T-helper 2 cell treated with Interferon-gamma antibody and Interleukin-4, amounts not matched to agents 5 μg/mL and 100 μg/mL, for 36 hours (primary cell): ENCODE results near the gene CEP76.
"Not testable (repeated sequence)": the region's sequence is repeated elsewhere in the genome, so short reads cannot be mapped to it uniquely, and the experiment has no call there.

Experiments
- DNase-seq: peaks from one replicate; pipeline ENCODE4 v3.0.0; 2021; ENCODE audit warnings: low spot score
- H3K27ac Mint-ChIP-seq: one replicate; pipeline ENCODE4 v1.8.0; 2021; ENCODE audit warnings: mild to moderate bottlenecking, mixed read lengths
- H3K27me3 Mint-ChIP-seq: one replicate; pipeline ENCODE4 v1.8.0; 2021; ENCODE audit warnings: low read depth, mixed read lengths
- H3K36me3 Mint-ChIP-seq: one replicate; pipeline ENCODE4 v1.8.0; 2021; ENCODE audit warnings: low read depth, mixed read lengths
- H3K4me1 Mint-ChIP-seq: one replicate; pipeline ENCODE4 v1.8.0; 2021; ENCODE audit warnings: low read depth, mixed read lengths
- H3K4me3 Mint-ChIP-seq: one replicate; pipeline ENCODE4 v1.8.0; 2022; ENCODE audit warnings: mild to moderate bottlenecking, moderate library complexity, mixed read lengths
- H3K9me3 Mint-ChIP-seq: one replicate; pipeline ENCODE4 v1.8.0; 2021; ENCODE audit warnings: mixed read lengths

Gene CEP76

GRCh38 chr18:12643756-12644155, 58.8 kb downstream of the CEP76 start:
- H3K27ac Mint-ChIP-seq, H3K27me3 Mint-ChIP-seq, H3K4me3 Mint-ChIP-seq, DNase-seq, H3K36me3 Mint-ChIP-seq, H3K4me1 Mint-ChIP-seq, H3K9me3 Mint-ChIP-seq: not testable (repeated sequence)

GRCh38 chr18:12640881-12641200, 61.7 kb downstream of the CEP76 start:
- H3K4me3 Mint-ChIP-seq, result no peak overlapping the region
- H3K9me3 Mint-ChIP-seq, result no peaks in the 10 kb centered on the region
- no peaks in the 10 kb centered on the region for H3K27me3 Mint-ChIP-seq
- no peak for DNase-seq
- H3K36me3 Mint-ChIP-seq, result no peaks in the 10 kb centered on the region
- peaks cover 8% of the 10 kb centered on the region for H3K4me1 Mint-ChIP-seq
- H3K27ac Mint-ChIP-seq, result no peak overlapping the region

GRCh38 chr18:12639990-12640880, 62.3 kb downstream of the CEP76 start:
- H3K4me1 Mint-ChIP-seq, result peaks cover 8% of the 10 kb centered on the region
- H3K27ac Mint-ChIP-seq, result no peak overlapping the region
- no peaks in the 10 kb centered on the region for H3K27me3 Mint-ChIP-seq
- H3K4me3 Mint-ChIP-seq, result no peak overlapping the region
- no peaks in the 10 kb centered on the region for H3K36me3 Mint-ChIP-seq
- DNase-seq, result no peak
- no peaks in the 10 kb centered on the region for H3K9me3 Mint-ChIP-seq

- Mint-ChIP-seq H3K27me3 (no peaks in the 10 kb centered on the region), H3K27ac (no peak overlapping the region), H3K4me1 (peaks cover 8% of the 10 kb centered on the region), H3K9me3 (no peaks in the 10 kb centered on the region), H3K36me3 (no peaks in the 10 kb centered on the region), H3K4me3 (no peak overlapping the region)
- DNase-seq, result no peak
Observed at GRCh38 chr18:12638644-12639124, 63.8 kb downstream of the CEP76 start.

- no peak overlapping the region for H3K4me3 Mint-ChIP-seq
- no peak for DNase-seq
- H3K36me3 Mint-ChIP-seq, result no peaks in the 10 kb centered on the region
- H3K27me3 Mint-ChIP-seq, result no peaks in the 10 kb centered on the region
- peaks cover 8% of the 10 kb centered on the region for H3K4me1 Mint-ChIP-seq
- H3K27ac Mint-ChIP-seq, result no peak overlapping the region
- H3K9me3 Mint-ChIP-seq, result no peaks in the 10 kb centered on the region
Observed at GRCh38 chr18:12637901-12638643, 64.5 kb downstream of the CEP76 start.

- no peaks in the 10 kb centered on the region for H3K36me3 Mint-ChIP-seq
- H3K4me3 Mint-ChIP-seq, result no peak overlapping the region
- no peaks in the 10 kb centered on the region for H3K27me3 Mint-ChIP-seq
- no peaks in the 10 kb centered on the region for H3K9me3 Mint-ChIP-seq
- no peak for DNase-seq
- no peak overlapping the region for H3K27ac Mint-ChIP-seq
- H3K4me1 Mint-ChIP-seq, result peaks cover 8% of the 10 kb centered on the region
Observed at GRCh38 chr18:12637393-12637792, 65.1 kb downstream of the CEP76 start.

- Mint-ChIP-seq H3K36me3 (peaks cover 3% of the 10 kb centered on the region), H3K9me3 (no peaks in the 10 kb centered on the region), H3K4me1 (peaks cover 5% of the 10 kb centered on the region), H3K27me3 (no peaks in the 10 kb centered on the region), H3K4me3 (no peak overlapping the region), H3K27ac (no peak overlapping the region)
- DNase-seq, result no peak
Observed at GRCh38 chr18:12631831-12632477, 70.6 kb downstream of the CEP76 start.

GRCh38 chr18:12630136-12630535, 72.4 kb downstream of the CEP76 start:
- Mint-ChIP-seq H3K36me3 (peaks cover 3% of the 10 kb centered on the region), H3K27ac (no peak overlapping the region), H3K27me3 (no peaks in the 10 kb centered on the region), H3K4me1 (peaks cover 3% of the 10 kb centered on the region), H3K9me3 (no peaks in the 10 kb centered on the region), H3K4me3 (no peak overlapping the region)
- DNase-seq, result no peak

- peaks cover 3% of the 10 kb centered on the region for H3K4me1 Mint-ChIP-seq
Observed at GRCh38 chr18:12628706-12629702, 73.5 kb downstream of the CEP76 start.

GRCh38 chr18:12627199-12627598, 75.3 kb downstream of the CEP76 start:
- H3K27ac Mint-ChIP-seq, H3K4me3 Mint-ChIP-seq, H3K9me3 Mint-ChIP-seq, H3K36me3 Mint-ChIP-seq, DNase-seq, H3K27me3 Mint-ChIP-seq, H3K4me1 Mint-ChIP-seq: not testable (repeated sequence)

More at GRCh38 chr18:12628706-12629702, 73.5 kb downstream of the CEP76 start:
- Mint-ChIP-seq H3K9me3 (no peaks in the 10 kb centered on the region), H3K4me3 (no peak overlapping the region), H3K27me3 (no peaks in the 10 kb centered on the region), H3K27ac (no peak overlapping the region), H3K36me3 (peaks cover 3% of the 10 kb centered on the region)
- DNase-seq, result no peak

GRCh38 chr18:12625241-12625640, 77.3 kb downstream of the CEP76 start:
- Mint-ChIP-seq H3K4me3 (no peak overlapping the region), H3K27me3 (peaks cover 2% of the 10 kb centered on the region), H3K27ac (no peak overlapping the region), H3K4me1 (peaks cover 3% of the 10 kb centered on the region), H3K9me3 (no peaks in the 10 kb centered on the region), H3K36me3 (peaks cover 3% of the 10 kb centered on the region)
- no peak for DNase-seq
